A673 (cell line): Measurements from ENCODE around the gene KAZN.

Source experiments
- CTCF ChIP-seq: fragments of 300-800, 200-600 bp; sonication (generic); conservative IDR thresholded peaks from 2 replicates; pipeline ENCODE4 v1.5.1; 2017; ENCODE audit warnings: low read depth, mild to moderate bottlenecking, antibody characterized with exemption, low read length, moderate library complexity, mixed read lengths
- EZH2 ChIP-seq: fragments of 200-600 bp; sonication (generic); IDR thresholded peaks from 2 replicates; pipeline ENCODE4 v1.6.1; 2017; ENCODE audit warnings: borderline replicate concordance, low read depth, mild to moderate bottlenecking, mixed read lengths, antibody characterized with exemption, low read length; ENCODE audit not compliant: poor library complexity, severe bottlenecking

DNA sequence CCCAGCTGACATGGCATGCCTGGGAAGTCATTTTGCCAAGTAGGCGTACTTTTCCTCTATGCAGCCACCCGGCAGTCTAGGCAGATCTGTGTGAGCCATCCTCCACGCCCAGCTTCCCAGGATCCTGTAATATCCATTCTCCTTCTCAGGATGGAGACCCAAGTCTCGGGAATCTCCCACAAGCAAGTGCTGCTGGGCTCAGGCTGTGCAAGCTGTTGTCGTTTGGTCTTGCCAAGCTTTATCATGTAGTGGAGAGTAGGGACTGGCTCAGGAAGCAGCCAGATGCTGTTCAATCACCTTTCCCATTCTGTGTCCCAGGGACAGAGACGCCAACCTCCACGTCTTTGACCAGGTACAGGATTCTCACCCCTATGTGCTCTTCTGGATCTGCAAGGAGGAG lies 363.9 kb downstream of the KAZN start:
- TF ChIP-seq CTCF (no peak), EZH2 (no peak)
